GM10266 (cell line): ENCODE data around the gene BCAP31.

ENCODE experiments used
- DNase-seq: peaks from one replicate; pipeline ENCODE4 v3.0.0; 2012; ENCODE audit errors: extremely low spot score
- CTCF ChIP-seq: IDR thresholded peaks from 2 replicates; pipeline ENCODE4 v1.5.1; 2012; ENCODE audit warnings: mild to moderate bottlenecking, low read depth; ENCODE audit not compliant: control insufficient read depth, insufficient read depth; ENCODE audit errors: missing control alignments

Gene BCAP31

GRCh38 chrX:153740631-153741222 is 16.5 kb upstream of the BCAP31 start:
- no peak for TF ChIP-seq CTCF
- no peak for DNase-seq

GRCh38 chrX:153739754-153740486 is 15.7 kb upstream of the BCAP31 start:
- no peak for DNase-seq
- TF ChIP-seq CTCF = no peak

GRCh38 chrX:153738056-153738605 is 13.9 kb upstream of the BCAP31 start:
- no peak for DNase-seq

GRCh38 chrX:153736871-153737441 is 12.8 kb upstream of the BCAP31 start:
- no peak for TF ChIP-seq CTCF
- DNase-seq = no peak

More at GRCh38 chrX:153738056-153738605, 13.9 kb upstream of the BCAP31 start:
- no peak for TF ChIP-seq CTCF

GRCh38 chrX:153736071-153736820 is 12.1 kb upstream of the BCAP31 start:
- TF ChIP-seq CTCF = no peak
- DNase-seq = no peak

- TF ChIP-seq CTCF = no peak
- DNase-seq = no peak
Observed at GRCh38 chrX:153735274-153735673, 11.1 kb upstream of the BCAP31 start.
